Endothelial cell of umbilical vein (primary cell): ENCODE results near the gene ARHGEF5. TPM values are rescaled to one million over a fixed set of nuclear protein-coding genes. Genes with fewer than 3 reads are reported as not detected.
"Not testable (repeated sequence)": the region's sequence is repeated elsewhere in the genome, so short reads cannot be mapped to it uniquely, and the experiment has no call there.

Experiments used
- BruUV-seq: library from RNA; stranded (reverse); fragments of 400-500 nt; replicated peaks from 2 replicates; lab custom pipeline; 2021; lab: Mats Ljungman, UMichigan
- CTCF ChIA-PET: fragments of 300-600, 350-600 bp; sonication (Branson Sonifier 250); formaldehyde crosslinking; loops from one replicate; lab custom pipeline; 2021; ENCODE audit warnings: antibody characterized with exemption, inconsistent platforms; lab: Charles Lee
- POLR2A ChIA-PET: fragments of 300-600, 350-600 bp; sonication (Branson Sonifier 250); formaldehyde crosslinking; loops from one replicate; lab custom pipeline; 2021; ENCODE audit warnings: antibody characterized with exemption, inconsistent platforms; lab: Charles Lee
- DNase-seq: peaks from one replicate; pipeline ENCODE4 v3.0.0-alpha.2; 2011; ENCODE audit warnings: low read depth, low spot score
- FAIRE-seq: peaks from 2 replicates; lab custom pipeline; 2011; peaks lifted over from hg19 to GRCh38; lab: Jason Lieb, UNC
- H2AFZ ChIP-seq: 2 replicates; pipeline ENCODE4 v1.6.0; 2012; ENCODE audit warnings: low read depth, low read length, control low read depth, inconsistent platforms
- H3K27ac ChIP-seq: 2 replicates; pipeline ENCODE4 v1.5.1; 2011; ENCODE audit warnings: low read depth, mild to moderate bottlenecking, control low read depth, low read length, moderate library complexity; ENCODE audit not compliant: insufficient read depth
- H3K27me3 ChIP-seq, 2 experiments: 2 replicates each; pipeline versions ENCODE4 v1.6.0 to v1.6.1; 2011; ENCODE audit warnings: low read length in 2 of 2, mixed read lengths in 1 of 2; ENCODE audit not compliant: control insufficient read depth in 2 of 2, insufficient read depth in 2 of 2
- H3K36me3 ChIP-seq, 2 experiments: 2 replicates in 1 of 2; 3 replicates in 1 of 2; pipeline ENCODE4 v1.5.1; 2011; ENCODE audit warnings: low read length in 2 of 2, mild to moderate bottlenecking in 1 of 2, moderate library complexity in 1 of 2; ENCODE audit not compliant: control insufficient read depth in 2 of 2, insufficient read depth in 2 of 2; ENCODE audit errors: extremely low read depth in 1 of 2
- H3K4me1 ChIP-seq: 3 replicates; pipeline ENCODE4 v1.5.1; 2011; ENCODE audit warnings: mild to moderate bottlenecking, low read length; ENCODE audit not compliant: control insufficient read depth, insufficient read depth; ENCODE audit errors: extremely low read depth
- H3K4me2 ChIP-seq: 2 replicates; pipeline ENCODE4 v1.6.1; 2011; ENCODE audit warnings: low read length, control low read depth, mixed read lengths; ENCODE audit not compliant: insufficient read depth
- H3K4me3 ChIP-seq, 3 experiments: fragments of 200-600 bp in 1 of 3; sonication (generic), shearing (Covaris generic) in 1 of 3; replicated peaks in 1 of 3; 2 replicates each; pipeline ENCODE4 v1.5.1; 2011 to 2016; ENCODE audit warnings: control low read depth in 3 of 3, low read length in 3 of 3, mild to moderate bottlenecking in 2 of 3, inconsistent platforms in 1 of 3, low read depth in 1 of 3, moderate library complexity in 1 of 3; ENCODE audit not compliant: insufficient read depth in 1 of 3
- H3K79me2 ChIP-seq: 2 replicates; pipeline ENCODE4 v1.6.0; 2012; ENCODE audit warnings: low read length, inconsistent platforms; ENCODE audit not compliant: control insufficient read depth, insufficient read depth
- H3K9ac ChIP-seq: replicated peaks from 2 replicates; pipeline ENCODE3; 2011; ENCODE audit warnings: low read length, control low read depth; ENCODE audit not compliant: insufficient read depth; ENCODE audit errors: extremely low read depth
- H3K9me1 ChIP-seq: replicated peaks from 3 replicates; pipeline ENCODE4 v1.6.0; 2011; ENCODE audit warnings: mild to moderate bottlenecking, low read length; ENCODE audit not compliant: control insufficient read depth, insufficient read depth; ENCODE audit errors: extremely low read depth
- H3K9me3 ChIP-seq: replicated peaks from 2 replicates; pipeline ENCODE4 v1.5.1; 2012; ENCODE audit warnings: low read length, inconsistent platforms; ENCODE audit not compliant: control insufficient read depth, insufficient read depth
- H4K20me1 ChIP-seq: replicated peaks from 2 replicates; pipeline ENCODE3; 2011; ENCODE audit warnings: mild to moderate bottlenecking, low read length; ENCODE audit not compliant: control insufficient read depth, insufficient read depth; ENCODE audit errors: extremely low read depth
- dilution Hi-C: fragments of 300-500 bp; cut with MboI; formaldehyde crosslinking; loops from one replicate; pipeline ENCODE4 v1.15.0; 2019; ENCODE audit warnings: low sequenced_read_pairs; ENCODE audit not compliant: extremely low pct_ligation_motif_present
- intact Hi-C: fragments of 100-400 bp; cut with micrococcal nuclease; formaldehyde crosslinking; loops from one replicate; pipeline ENCODE4 v1.10.0; 2022
- polyA plus RNA-seq, 4 experiments: library from polyadenylated mRNA; depleted of rRNA in 3 of 4; stranded (reverse) in 3 of 4; unstranded in 1 of 4; fragments of >200 nt; gene quantifications; 2 replicates each; pipeline versions ENCODE4 v1.2.1 to v1.2.3, GENCODE V29; 2011 to 2012; ENCODE audit warnings: missing spikeins in 1 of 4
- total RNA-seq: library from RNA; stranded (reverse); gene quantifications from 2 replicates; pipeline ENCODE4 v1.2.3, GENCODE V29; 2021

The ARHGEF5 gene
- total and polyA plus RNA-seq, 2 donors (not counting 3 experiments of a cell fraction or from before 2014, with no cell fraction given), result 1.1 to 1.5 TPM

GRCh38 chr7:144325868-144326267 lies 29.3 kb upstream of the ARHGEF5 start:
- H3K27ac ChIP-seq, H4K20me1 ChIP-seq, BruUV-seq, H3K9me1 ChIP-seq, H3K4me1 ChIP-seq, POLR2A ChIA-PET, H3K36me3 ChIP-seq, H3K4me3 ChIP-seq, H3K4me2 ChIP-seq, intact Hi-C loops, H3K9me3 ChIP-seq, FAIRE-seq, DNase-seq, H3K27me3 ChIP-seq, H2AFZ ChIP-seq, H3K79me2 ChIP-seq, H3K9ac ChIP-seq, dilution Hi-C loops, CTCF ChIA-PET: not testable (repeated sequence)

- H3K4me1 ChIP-seq, CTCF ChIA-PET, H3K4me3 ChIP-seq, H3K9me3 ChIP-seq, FAIRE-seq, dilution Hi-C loops, H3K9me1 ChIP-seq, POLR2A ChIA-PET, H3K27ac ChIP-seq, H3K9ac ChIP-seq, H3K27me3 ChIP-seq, H2AFZ ChIP-seq, BruUV-seq, intact Hi-C loops, DNase-seq, H3K4me2 ChIP-seq, H3K79me2 ChIP-seq, H3K36me3 ChIP-seq, H4K20me1 ChIP-seq: not testable (repeated sequence)
Observed at GRCh38 chr7:144330044-144330443, 25.2 kb upstream of the ARHGEF5 start.

- peak; percentile 73 for FAIRE-seq
- H3K4me3 ChIP-seq, H3K27me3 ChIP-seq, H2AFZ ChIP-seq, dilution Hi-C loops, H3K9me1 ChIP-seq, H4K20me1 ChIP-seq, H3K79me2 ChIP-seq, H3K9ac ChIP-seq, DNase-seq, H3K36me3 ChIP-seq, intact Hi-C loops, POLR2A ChIA-PET, H3K4me1 ChIP-seq, H3K4me2 ChIP-seq, BruUV-seq, H3K27ac ChIP-seq, H3K9me3 ChIP-seq: not testable (repeated sequence)
- CTCF ChIA-PET, result interaction anchor here (0.6 to 0.7 kb wide), 2 partner anchors 83 to 106 kb away, joined by 3 to 5 read pairs; no protein-coding TSS in a partner anchor
Observed at GRCh38 chr7:144331221-144331995, 23.8 kb upstream of the ARHGEF5 start.

- intact Hi-C loops, BruUV-seq, H3K9me1 ChIP-seq, dilution Hi-C loops, H4K20me1 ChIP-seq, FAIRE-seq, H2AFZ ChIP-seq, DNase-seq, H3K9ac ChIP-seq, H3K27me3 ChIP-seq, H3K27ac ChIP-seq, H3K4me3 ChIP-seq, H3K36me3 ChIP-seq, H3K79me2 ChIP-seq, H3K4me2 ChIP-seq, H3K9me3 ChIP-seq, H3K4me1 ChIP-seq, POLR2A ChIA-PET: not testable (repeated sequence)
- CTCF ChIA-PET, result interaction anchor here (0.6 to 0.7 kb wide), 2 partner anchors 82 to 105 kb away, joined by 3 to 5 read pairs; no protein-coding TSS in a partner anchor
Observed at GRCh38 chr7:144331996-144332288, 23.3 kb upstream of the ARHGEF5 start.
